CD4-positive, alpha-beta memory T cell (primary cell): Measurements from ENCODE around the gene RYK. TPM values are rescaled to one million over a fixed set of nuclear protein-coding genes. Genes with fewer than 3 reads are reported as not detected.

Source experiments
- CTCF ChIA-PET: fragments of 350-600 bp; sonication (Branson Sonifier 250); formaldehyde crosslinking; loops from one replicate; lab custom pipeline; 2021; ENCODE audit warnings: inconsistent platforms; ENCODE audit not compliant: partially characterized antibody; lab: Charles Lee
- POLR2A ChIA-PET: fragments of 350-600 bp; sonication (Branson Sonifier 250); formaldehyde crosslinking; loops from one replicate; lab custom pipeline; 2021; ENCODE audit not compliant: partially characterized antibody; lab: Charles Lee
- DNase-seq, 5 donors: peaks; one replicate each; pipeline versions ENCODE4 v3.0.0 to v3.0.0-alpha.2; 2020 to 2022; ENCODE audit warnings: mixed read lengths in 1 of 5
- H3K27ac ChIP-seq: one replicate; pipeline ENCODE4 v1.7.0; 2013; ENCODE audit warnings: low read depth, low read length
- H3K27me3 ChIP-seq: 2 replicates; pipeline ENCODE4 v1.7.0; 2013; ENCODE audit warnings: mild to moderate bottlenecking, low read length, moderate library complexity; ENCODE audit not compliant: insufficient read depth
- H3K36me3 ChIP-seq: 2 replicates; pipeline ENCODE4 v1.7.0; 2013; ENCODE audit warnings: mild to moderate bottlenecking, low read length, moderate library complexity; ENCODE audit not compliant: insufficient read depth
- H3K4me1 ChIP-seq: 2 replicates; pipeline ENCODE4 v1.7.0; 2013; ENCODE audit warnings: mild to moderate bottlenecking, low read length, moderate library complexity; ENCODE audit not compliant: insufficient read depth
- H3K4me3 ChIP-seq, 2 donors: one replicate each; pipeline ENCODE4 v1.7.0; 2013; ENCODE audit warnings: low read length in 2 of 2, mild to moderate bottlenecking in 1 of 2
- H3K9me3 ChIP-seq, 2 donors: one replicate each; pipeline ENCODE4 v1.7.0; 2013; ENCODE audit warnings: low read length in 2 of 2, control low read depth in 1 of 2; ENCODE audit not compliant: control insufficient read depth in 1 of 2
- H3K27ac Mint-ChIP-seq, 7 donors: one replicate each; pipeline ENCODE4 v1.8.0; 2020 to 2021; ENCODE audit warnings: mixed read lengths in 7 of 7, mild to moderate bottlenecking in 6 of 7, inconsistent platforms in 3 of 7, moderate library complexity in 3 of 7
- H3K27me3 Mint-ChIP-seq, 2 donors: one replicate each; pipeline ENCODE4 v1.8.0; 2020 to 2021; ENCODE audit warnings: mixed read lengths in 2 of 2
- H3K36me3 Mint-ChIP-seq, 2 donors: one replicate each; pipeline ENCODE4 v1.8.0; 2020 to 2021; ENCODE audit warnings: mixed read lengths in 2 of 2, inconsistent platforms in 1 of 2, mild to moderate bottlenecking in 1 of 2
- H3K4me1 Mint-ChIP-seq, 4 donors: one replicate each; pipeline ENCODE4 v1.8.0; 2020 to 2021; ENCODE audit warnings: mixed read lengths in 4 of 4, mild to moderate bottlenecking in 1 of 4
- H3K4me3 Mint-ChIP-seq, 8 donors: one replicate each; pipeline ENCODE4 v1.8.0; 2020 to 2021; ENCODE audit warnings: mixed read lengths in 8 of 8, mild to moderate bottlenecking in 7 of 8, moderate library complexity in 6 of 8, inconsistent platforms in 3 of 8
- H3K9me3 Mint-ChIP-seq, 8 donors: one replicate each; pipeline ENCODE4 v1.8.0; 2020 to 2021; ENCODE audit warnings: mixed read lengths in 8 of 8, mild to moderate bottlenecking in 5 of 8, inconsistent platforms in 3 of 8, moderate library complexity in 1 of 8
- intact Hi-C: fragments of 100-400 bp; cut with micrococcal nuclease; formaldehyde crosslinking; loops from one replicate; pipeline ENCODE4 v1.15.1; 2023
- polyA plus RNA-seq, 2 donors: library from polyadenylated mRNA; unstranded; fragments of 300-500 nt; fragmentation: Illumina TruSeq; gene quantifications; one replicate each; pipeline ENCODE4 v1.2.3, GENCODE V29; 2021
- total RNA-seq, 2 experiments: library from RNA; stranded (reverse); gene quantifications; one replicate each; pipeline ENCODE4 v1.2.3, GENCODE V29; 2021

Gene RYK
- total and polyA plus RNA-seq, 4 experiments from 2014 or later, result 4.8 to 47.9 (median 27.3) TPM

DNA sequence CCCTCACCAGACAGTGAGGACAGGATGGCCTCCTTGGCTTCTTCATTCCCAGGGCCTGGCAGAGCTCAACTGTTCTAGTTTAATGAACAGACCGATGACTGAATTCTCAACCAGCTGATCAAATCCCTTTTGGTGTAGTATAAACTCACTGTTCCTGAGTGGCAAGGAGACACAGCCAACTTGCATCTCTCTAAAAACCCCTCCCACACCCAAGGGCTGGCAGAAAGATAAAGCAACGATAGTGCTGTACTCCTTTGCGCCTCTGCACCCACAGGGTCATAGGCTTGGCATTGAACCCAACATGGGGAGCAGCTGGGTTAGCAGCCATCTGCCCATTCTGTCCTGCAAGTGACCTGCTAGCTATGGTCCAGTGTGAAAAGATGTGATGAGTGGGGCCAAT is 103.2 kb downstream of the RYK start:
- H3K9me3 ChIP-seq, result no peaks in the 10 kb centered on the region
- CTCF ChIA-PET, result interaction anchor here (1.9 kb wide), 1 partner anchor 10 kb away, joined by 5 read pairs; no protein-coding TSS in a partner anchor
- H3K27ac ChIP-seq, result no peak overlapping the region
- no peak overlapping the region for H3K4me3 ChIP-seq
- no peaks in the 10 kb centered on the region for H3K36me3 ChIP-seq
- DNase-seq, result no peak
- H3K9me3 Mint-ChIP-seq, result peaks cover 0 to 4% (median under 1%) of the 10 kb centered on the region in 8 donors
- H3K27ac Mint-ChIP-seq, result no peak overlapping the region
- H3K4me3 Mint-ChIP-seq, result no peak overlapping the region
- peaks cover 9 to 15% of the 10 kb centered on the region in 2 donors for H3K36me3 Mint-ChIP-seq
- H3K4me1 Mint-ChIP-seq, result peaks cover 0 to 13% (median 5%) of the 10 kb centered on the region in 4 donors
- intact Hi-C loops, result no loop called here
- H3K27me3 ChIP-seq, result no peaks in the 10 kb centered on the region
- POLR2A ChIA-PET, result no interaction called here
- no peaks in the 10 kb centered on the region for H3K4me1 ChIP-seq
- H3K27me3 Mint-ChIP-seq, result no peaks in the 10 kb centered on the region

GRCh38 chr3:134146666-134147065 is 104.0 kb downstream of the RYK start:
- POLR2A ChIA-PET, result no interaction called here
- H3K9me3 Mint-ChIP-seq, result peaks cover 0 to 9% (median 4%) of the 10 kb centered on the region in 8 donors
- Histone ChIP-seq H3K27me3 (no peaks in the 10 kb centered on the region), H3K36me3 (no peaks in the 10 kb centered on the region), H3K27ac (no peak overlapping the region), H3K4me1 (no peaks in the 10 kb centered on the region), H3K4me3 (no peak overlapping the region), H3K9me3 (no peaks in the 10 kb centered on the region)
- H3K36me3 Mint-ChIP-seq, result peaks cover 4 to 15% of the 10 kb centered on the region in 2 donors
- no peak overlapping the region for H3K4me3 Mint-ChIP-seq
- CTCF ChIA-PET, result no interaction called here
- DNase-seq, result no peak
- no peak overlapping the region for H3K27ac Mint-ChIP-seq
- intact Hi-C loops, result no loop called here
- no peaks in the 10 kb centered on the region for H3K27me3 Mint-ChIP-seq
- peaks cover 0 to 13% (median 5%) of the 10 kb centered on the region in 4 donors for H3K4me1 Mint-ChIP-seq

DNA sequence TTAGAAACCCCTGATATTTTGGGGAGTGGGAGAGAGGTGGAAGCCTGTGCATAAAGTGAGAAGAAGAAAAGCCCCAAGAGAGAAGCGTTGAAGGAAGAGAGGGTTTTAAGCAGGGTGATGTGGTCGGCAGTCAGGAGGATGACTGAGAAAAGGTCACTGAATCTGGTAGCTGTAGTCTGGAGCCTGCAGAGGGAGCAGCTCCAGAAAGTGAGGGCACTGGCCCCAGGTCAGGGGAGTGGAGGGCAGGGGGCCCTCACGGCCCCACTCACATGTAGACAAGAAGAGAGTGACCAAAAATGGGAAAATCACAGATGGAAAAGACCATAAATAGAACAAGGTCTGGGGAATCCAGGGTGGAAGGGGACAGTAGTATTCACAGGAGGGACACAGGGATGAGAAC is 105.5 kb downstream of the RYK start:
- Mint-ChIP-seq H3K27ac (peak overlapping the region in 1 of 7 donors; percentile 22), H3K27me3 (no peaks in the 10 kb centered on the region), H3K4me1 (peaks cover 0 to 13% (median 5%) of the 10 kb centered on the region in 4 donors), H3K9me3 (peaks cover 0 to 17% (median 10%) of the 10 kb centered on the region in 8 donors), H3K36me3 (peaks cover 4 to 24% of the 10 kb centered on the region in 2 donors), H3K4me3 (no peak overlapping the region)
- no peaks in the 10 kb centered on the region for H3K36me3 ChIP-seq
- POLR2A ChIA-PET, result no interaction called here
- H3K27me3 ChIP-seq, result no peaks in the 10 kb centered on the region
- CTCF ChIA-PET, result no interaction called here
- DNase-seq, result no peak
- no peak overlapping the region for H3K27ac ChIP-seq
- intact Hi-C loops, result no loop called here
- no peak overlapping the region for H3K4me3 ChIP-seq
- no peaks in the 10 kb centered on the region for H3K4me1 ChIP-seq
- no peaks in the 10 kb centered on the region for H3K9me3 ChIP-seq

- Histone ChIP-seq H3K4me3 (no peak overlapping the region), H3K27me3 (no peaks in the 10 kb centered on the region), H3K27ac (no peak overlapping the region), H3K9me3 (no peaks in the 10 kb centered on the region), H3K36me3 (no peaks in the 10 kb centered on the region), H3K4me1 (no peaks in the 10 kb centered on the region)
- Mint-ChIP-seq H3K9me3 (peaks cover 0 to 17% (median 10%) of the 10 kb centered on the region in 8 donors), H3K27me3 (no peaks in the 10 kb centered on the region), H3K4me1 (peaks cover 0 to 13% (median 5%) of the 10 kb centered on the region in 4 donors), H3K27ac (no peak overlapping the region), H3K36me3 (peaks cover 5 to 23% of the 10 kb centered on the region in 2 donors), H3K4me3 (no peak overlapping the region)
- intact Hi-C loops, result no loop called here
- POLR2A ChIA-PET, result no interaction called here
- CTCF ChIA-PET, result no interaction called here
- no peak for DNase-seq
Measured at GRCh38 chr3:134144694-134145093, 106.0 kb downstream of the RYK start.

DNA sequence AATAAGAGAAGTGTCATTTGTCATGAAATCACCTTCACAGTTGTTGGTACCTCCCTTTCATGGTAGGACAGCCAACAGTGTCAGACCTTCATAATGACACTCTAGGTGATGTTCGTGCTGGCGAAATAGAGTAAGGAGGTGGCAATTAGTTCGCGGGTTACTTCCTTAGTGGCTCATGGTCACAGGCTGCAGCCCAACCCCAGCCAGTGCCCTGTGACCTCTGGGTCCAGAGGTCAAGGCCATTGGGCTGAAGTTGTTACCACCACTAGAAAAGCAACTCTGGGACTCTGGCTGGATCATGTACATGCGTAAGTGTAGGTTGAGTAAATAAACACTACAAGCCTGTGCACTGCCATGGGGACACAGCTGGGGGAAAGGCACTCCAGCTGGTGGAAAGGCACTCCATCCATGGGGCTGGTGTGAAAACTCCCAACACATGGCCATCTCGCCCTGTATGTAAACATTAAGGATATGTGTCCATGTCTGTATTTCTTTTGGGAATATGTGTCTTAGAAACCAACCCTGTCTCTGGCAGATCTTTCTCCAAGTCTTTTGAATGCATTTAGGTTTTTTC is 106.7 kb downstream of the RYK start:
- Mint-ChIP-seq H3K27ac (no peak overlapping the region), H3K4me1 (peaks cover 0 to 13% (median 3%) of the 10 kb centered on the region in 4 donors), H3K4me3 (no peak overlapping the region), H3K9me3 (peaks cover 0 to 20% (median 11%) of the 10 kb centered on the region in 8 donors), H3K27me3 (no peaks in the 10 kb centered on the region), H3K36me3 (peaks cover 8 to 22% of the 10 kb centered on the region in 2 donors)
- H3K9me3 ChIP-seq, result no peaks in the 10 kb centered on the region
- intact Hi-C loops, result no loop called here
- ChIA-PET CTCF (no interaction called here), POLR2A (no interaction called here)
- no peak overlapping the region for H3K27ac ChIP-seq
- DNase-seq, result no peak
- no peaks in the 10 kb centered on the region for H3K4me1 ChIP-seq
- no peaks in the 10 kb centered on the region for H3K27me3 ChIP-seq
- no peaks in the 10 kb centered on the region for H3K36me3 ChIP-seq
- H3K4me3 ChIP-seq, result no peak overlapping the region

GRCh38 chr3:134136604-134137003 is 114.1 kb downstream of the RYK start:
- Mint-ChIP-seq H3K27ac (no peak overlapping the region), H3K9me3 (peaks cover 0 to 15% (median 9%) of the 10 kb centered on the region in 8 donors), H3K4me3 (no peak overlapping the region), H3K36me3 (peaks cover 9 to 23% of the 10 kb centered on the region in 2 donors), H3K4me1 (peaks cover 0 to 1% (median 0%) of the 10 kb centered on the region in 4 donors), H3K27me3 (no peaks in the 10 kb centered on the region)
- intact Hi-C loops, result no loop called here
- Histone ChIP-seq H3K36me3 (no peaks in the 10 kb centered on the region), H3K4me1 (no peaks in the 10 kb centered on the region), H3K9me3 (no peaks in the 10 kb centered on the region), H3K4me3 (no peak overlapping the region), H3K27me3 (no peaks in the 10 kb centered on the region), H3K27ac (no peak overlapping the region)
- no peak for DNase-seq
- ChIA-PET CTCF (no interaction called here), POLR2A (no interaction called here)

- POLR2A ChIA-PET, result no interaction called here
- Histone ChIP-seq H3K4me1 (no peaks in the 10 kb centered on the region), H3K36me3 (no peaks in the 10 kb centered on the region), H3K27me3 (no peaks in the 10 kb centered on the region), H3K9me3 (no peaks in the 10 kb centered on the region), H3K4me3 (no peak overlapping the region), H3K27ac (no peak overlapping the region)
- Mint-ChIP-seq H3K4me3 (no peak overlapping the region), H3K27me3 (no peaks in the 10 kb centered on the region), H3K27ac (no peak overlapping the region), H3K4me1 (no peaks in the 10 kb centered on the region), H3K9me3 (peaks cover 5 to 22% (median 11%) of the 10 kb centered on the region in 8 donors), H3K36me3 (peaks cover 12 to 19% of the 10 kb centered on the region in 2 donors)
- DNase-seq, result no peak
- CTCF ChIA-PET, result no interaction called here
- intact Hi-C loops, result no loop called here
Measured at GRCh38 chr3:134134698-134135415, 115.8 kb downstream of the RYK start.
